ENCODE data around the gene TRAIP.
A peak's percentile ranks its signal among the peaks of the same experiment; 100 is the strongest.
"Not testable (repeated sequence)": the region's sequence is repeated elsewhere in the genome, so short reads cannot be mapped to it uniquely, and the experiment has no call there.

TRAIP gene

GRCh38 chr3:49856181-49857005 is at the start of gene TRAIP:
TRAIP (minus strand) TSS chr3:49856564; CDS start chr3:49856453, 111 bp downstream.
- DNase-seq (ENCODE audit: low read depth, low spot score): peak; percentile 57

GRCh38 chr3:49904448-49904847 is 48.1 kb upstream of the TRAIP start:
- not testable (repeated sequence) for DNase-seq (ENCODE audit: low read depth, low spot score)

DNA sequence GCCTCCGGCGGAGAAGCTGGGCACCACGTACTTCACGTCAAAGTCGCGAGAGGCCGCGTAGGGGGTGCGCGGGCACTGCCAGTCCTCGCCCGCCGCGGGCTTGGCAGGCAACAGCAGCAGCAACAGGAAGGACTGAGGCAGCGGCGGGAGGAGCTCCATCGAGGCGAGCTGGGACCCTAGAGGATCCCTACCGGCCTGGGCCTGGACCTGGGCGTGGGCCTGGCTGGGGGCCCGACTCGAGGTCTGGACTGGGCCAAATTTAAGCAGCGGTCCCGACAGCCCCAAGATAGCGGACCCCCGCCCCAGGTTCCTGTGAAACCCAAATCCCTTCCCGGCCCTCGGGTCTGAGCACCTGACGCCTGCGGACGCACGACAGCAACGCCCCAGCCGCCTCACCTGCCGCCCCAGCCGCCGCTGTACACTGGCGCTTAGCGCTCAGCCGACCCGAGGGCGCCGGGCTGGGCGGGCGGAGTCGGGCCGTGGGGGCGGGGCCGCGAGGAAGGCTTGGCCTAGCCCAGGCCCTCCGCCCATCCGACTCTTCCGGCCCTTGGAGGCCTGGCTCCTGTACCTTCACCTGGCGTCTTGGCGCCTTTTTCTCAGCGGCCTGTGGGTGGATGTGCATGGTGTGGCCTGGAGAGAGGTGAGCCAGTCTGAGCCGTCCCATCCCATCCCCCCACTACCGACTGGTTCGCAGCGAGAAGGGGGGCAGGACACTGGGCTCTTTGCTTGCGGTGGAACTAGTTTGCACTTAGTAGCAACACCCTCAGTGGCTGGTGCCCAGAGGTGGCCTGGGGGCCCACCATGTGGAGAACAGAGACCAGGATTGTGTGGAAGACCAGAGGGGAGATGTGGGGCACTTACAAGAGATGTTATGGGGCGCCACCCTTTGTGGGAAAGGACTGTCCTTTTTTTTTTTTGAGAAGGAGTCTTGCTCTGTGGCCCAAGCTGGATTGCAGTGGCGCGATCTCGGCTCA is 47.4 kb upstream of the TRAIP start, which contains the start of gene MST1R:
Gene MST1R (minus strand): TSS at position 423 of the 974 bp plus-strand sequence. CDS start 264 bp downstream, at position 159.
- no peak for DNase-seq (ENCODE audit: low read depth, low spot score)

GRCh38 chr3:49902511-49903345 is 46.4 kb upstream of the TRAIP start:
- DNase-seq (ENCODE audit: low read depth, low spot score): no peak

DNA sequence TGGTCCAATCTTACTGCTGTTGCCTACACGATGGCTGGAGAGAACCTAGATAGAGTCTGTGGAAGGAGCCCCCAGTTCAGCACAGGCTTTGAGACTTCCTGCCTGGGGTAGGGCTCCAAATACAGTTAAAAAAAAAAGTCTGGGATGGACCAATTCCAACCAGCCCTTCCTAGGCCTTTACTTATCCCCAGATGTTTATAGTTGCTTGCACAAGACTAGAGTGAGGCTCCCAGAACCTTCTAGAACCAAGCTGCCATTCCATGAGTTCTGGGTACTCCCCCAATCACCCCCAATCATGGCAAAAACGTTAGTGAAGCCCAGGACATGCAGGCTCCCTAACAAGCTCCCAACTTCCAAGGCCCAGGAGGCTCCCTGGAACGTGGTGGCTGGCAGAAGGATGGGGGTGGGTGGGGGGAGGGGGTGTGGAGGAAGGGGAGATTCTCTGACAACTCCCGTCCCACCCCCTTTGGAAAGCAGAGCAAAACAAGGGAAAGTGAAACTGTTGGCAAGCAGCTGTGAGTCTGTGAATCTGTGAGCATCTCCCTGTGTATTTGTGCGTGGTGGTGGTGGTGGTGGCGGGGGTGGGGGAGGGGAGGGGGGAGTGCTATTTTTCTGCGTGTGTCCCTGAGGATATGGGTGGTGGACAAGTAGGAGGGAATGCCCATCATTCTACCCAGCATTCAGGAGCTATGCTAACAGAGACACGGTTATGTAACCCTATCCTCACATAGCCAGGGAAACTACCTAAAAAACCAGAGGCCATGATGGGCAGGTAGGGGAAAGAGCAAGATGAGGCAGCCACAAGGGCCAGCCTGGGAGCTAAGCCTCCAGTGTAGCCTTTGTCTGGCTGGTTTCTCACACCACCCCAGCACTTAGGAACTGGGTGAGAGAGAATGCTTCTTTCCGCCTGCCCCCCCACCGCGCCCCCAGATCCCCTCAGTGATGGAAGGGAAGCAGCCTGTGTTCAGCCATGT is 45.3 kb upstream of the TRAIP start:
- DNase-seq (ENCODE audit: low read depth, low spot score): no peak

- no peak for DNase-seq (ENCODE audit: low read depth, low spot score)
These were observed 44.3 kb upstream of the TRAIP start for GRCh38 chr3:49900491-49901153.

GRCh38 chr3:49899815-49900214 is 43.5 kb upstream of the TRAIP start:
- DNase-seq (ENCODE audit: low read depth, low spot score): no peak

DNA sequence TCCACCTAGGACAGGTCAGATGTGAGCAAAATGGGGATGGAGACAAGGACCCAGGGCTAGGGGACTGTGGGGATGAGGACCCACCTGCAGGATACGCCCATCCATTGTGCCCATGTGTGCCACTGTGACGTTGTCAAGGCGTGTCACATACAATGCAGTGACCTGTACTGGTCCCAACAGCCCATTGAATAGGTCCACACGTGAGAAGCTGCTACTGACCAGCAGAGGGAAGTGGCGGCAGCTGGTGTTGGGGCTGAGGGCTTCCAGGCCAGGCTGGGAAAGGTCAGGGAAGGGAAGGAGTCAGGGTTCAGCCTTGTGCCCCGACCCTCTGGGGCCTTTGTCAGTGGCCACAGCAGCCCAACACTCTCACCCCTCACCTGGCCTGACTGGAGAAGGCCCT is 42.6 kb upstream of the TRAIP start:
- DNase-seq (ENCODE audit: low read depth, low spot score): no peak

DNA sequence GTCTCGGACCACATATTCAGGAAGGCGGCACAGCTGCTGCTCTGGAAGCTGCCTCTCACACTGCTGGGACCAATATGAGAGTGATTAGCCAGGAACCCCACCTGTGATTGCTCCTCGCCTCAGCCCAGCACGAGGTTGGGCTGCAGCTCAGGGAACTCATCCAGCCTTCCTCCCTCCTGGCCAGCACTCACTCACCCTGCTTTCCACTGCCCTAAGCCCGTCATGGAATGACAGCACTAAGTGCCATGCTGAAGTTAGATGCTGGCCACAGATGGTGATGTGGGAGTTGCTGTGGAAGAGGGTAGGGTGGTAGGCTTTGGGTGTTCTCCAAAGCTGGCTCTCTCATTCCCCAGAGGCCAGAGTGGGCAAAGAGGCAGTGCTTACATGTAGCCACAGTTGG is 40.0 kb upstream of the TRAIP start:
- no peak for DNase-seq (ENCODE audit: low read depth, low spot score)

DNA sequence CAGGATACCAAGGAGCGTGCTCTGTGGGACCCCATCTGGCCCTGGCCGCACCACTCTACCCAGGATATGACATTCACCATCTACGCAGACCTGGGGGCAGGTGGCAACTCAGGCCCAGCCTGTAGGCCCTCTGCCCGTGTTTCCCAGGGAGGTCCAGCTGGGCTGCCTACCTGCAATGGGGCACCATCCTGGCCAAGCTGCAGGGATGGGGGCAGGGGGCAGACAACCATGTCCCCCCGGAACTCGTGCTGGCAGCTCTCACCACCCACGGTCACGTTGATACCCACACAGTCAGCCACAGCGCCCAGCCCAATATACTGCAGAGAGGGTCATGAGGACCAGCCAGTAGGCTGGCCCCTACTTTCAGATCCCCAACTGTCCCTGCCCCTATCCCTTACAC is 39.4 kb upstream of the TRAIP start:
- DNase-seq (ENCODE audit: low read depth, low spot score): no peak

- DNase-seq (ENCODE audit: low read depth, low spot score): no peak
These were observed 32.9 kb upstream of the TRAIP start for GRCh38 chr3:49889296-49889695.

DNA sequence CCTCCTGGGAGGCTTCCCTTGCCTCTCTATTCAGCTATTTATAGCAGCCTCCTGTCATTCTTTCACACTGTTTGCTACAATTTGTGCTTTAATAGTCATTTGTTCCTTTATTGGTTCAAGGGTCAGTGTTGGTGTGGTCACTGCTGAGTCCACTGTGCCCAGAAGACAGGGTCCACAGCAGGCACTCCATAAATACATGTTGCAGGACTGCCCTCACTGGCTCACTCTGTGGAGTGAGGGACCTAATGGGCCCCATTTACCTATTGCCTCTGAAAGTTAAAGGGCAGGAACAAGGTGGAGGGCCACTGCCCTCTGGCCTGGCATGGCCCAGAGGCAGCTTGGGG is 30.5 kb upstream of the TRAIP start:
- no peak for DNase-seq (ENCODE audit: low read depth, low spot score)

DNA sequence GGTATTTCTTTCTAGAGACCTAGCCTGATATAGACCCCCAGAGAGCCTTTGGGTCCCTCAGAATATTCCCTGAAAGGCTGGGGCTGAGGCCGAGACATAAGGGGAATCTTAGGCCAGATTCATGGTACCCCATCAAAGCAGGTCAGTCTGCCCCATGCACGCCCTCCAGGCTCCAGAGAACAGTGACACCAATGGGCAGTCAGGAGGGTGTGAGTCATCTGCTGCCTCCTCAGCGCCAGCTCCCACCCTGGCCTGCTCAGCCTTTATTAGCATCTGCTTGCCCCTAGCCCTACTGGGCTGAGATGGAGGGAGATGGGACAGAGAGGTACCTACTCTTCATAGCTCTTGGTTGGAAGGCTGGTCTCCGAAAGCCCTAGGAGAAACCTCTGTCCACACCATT is 27.6 kb upstream of the TRAIP start:
- DNase-seq (ENCODE audit: low read depth, low spot score): no peak

DNA sequence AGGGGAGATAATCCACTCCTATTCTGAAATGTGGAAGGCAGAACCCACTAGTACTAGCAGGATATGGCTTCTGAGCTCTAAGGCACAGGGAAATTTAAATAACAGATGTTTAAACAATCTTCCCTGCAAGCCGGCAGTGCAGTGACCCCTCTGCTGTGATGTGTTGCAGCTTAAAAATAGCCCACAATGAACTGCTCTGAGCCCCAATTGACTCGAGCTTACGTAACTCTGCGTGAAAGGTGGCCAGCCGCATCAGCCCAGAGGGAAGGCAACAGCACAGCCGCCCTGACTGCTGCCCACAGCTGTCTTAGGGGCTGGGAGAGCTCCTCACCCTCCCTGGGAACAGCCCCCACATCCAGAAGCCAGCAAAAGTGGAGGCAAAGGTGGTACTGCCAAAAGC is 25.8 kb upstream of the TRAIP start:
- no peak for DNase-seq (ENCODE audit: low read depth, low spot score)

DNA sequence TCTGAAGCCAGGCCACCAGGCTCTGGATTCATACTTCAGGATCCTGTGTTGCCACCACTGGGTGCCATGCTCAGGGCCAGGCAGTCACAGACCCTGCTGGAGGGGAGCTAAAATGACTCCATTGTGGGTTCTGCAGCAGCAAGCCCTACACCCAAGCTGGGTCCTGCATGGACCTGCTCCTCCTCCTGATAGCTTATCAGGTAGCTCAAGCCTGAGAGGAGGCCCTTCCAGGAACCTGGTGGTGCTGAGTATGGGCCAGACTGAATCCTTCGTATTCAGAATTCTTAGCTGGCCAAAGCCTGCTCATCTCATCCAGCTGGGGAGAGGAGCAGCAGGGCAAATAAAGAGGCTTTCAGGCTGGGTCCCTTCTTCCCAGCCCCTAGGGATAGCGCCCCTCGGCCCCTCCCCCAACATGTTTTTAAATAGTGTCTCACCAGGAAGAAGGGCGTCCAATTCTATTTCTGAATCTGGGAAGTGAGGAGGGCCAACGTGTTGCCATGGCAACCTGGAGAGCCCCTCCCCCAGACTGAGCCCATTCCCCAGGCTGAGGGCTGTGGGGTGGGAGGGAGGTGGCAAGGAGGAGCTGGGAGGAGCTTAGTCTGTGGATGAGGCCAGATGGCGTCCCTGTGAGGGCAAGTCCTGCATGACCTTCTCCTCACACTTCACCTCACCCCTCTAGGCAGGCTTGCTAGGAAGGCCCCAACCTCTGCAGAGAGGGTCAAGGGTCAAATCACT is 24.4 kb upstream of the TRAIP start:
- no peak for DNase-seq (ENCODE audit: low read depth, low spot score)

DNA sequence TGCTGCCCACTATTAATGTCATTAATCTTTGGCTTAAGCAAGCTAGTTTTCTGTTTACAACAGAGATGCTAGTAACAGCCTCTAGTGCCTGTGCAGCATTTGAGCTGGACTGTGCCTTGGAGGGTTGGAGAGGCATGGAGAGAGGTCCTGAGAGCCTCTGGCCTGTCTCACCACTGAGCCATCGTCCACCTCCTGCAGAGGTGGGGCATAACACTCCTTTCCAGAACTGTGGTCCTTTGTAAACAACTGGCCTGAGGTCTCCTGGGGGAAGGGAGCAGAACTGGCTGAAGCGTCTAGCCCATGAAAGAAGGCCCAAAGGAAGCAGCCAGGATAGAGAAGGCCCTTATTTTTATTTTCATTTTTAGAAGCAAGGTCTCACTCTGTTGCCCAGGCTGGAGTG is 23.4 kb upstream of the TRAIP start:
- DNase-seq (ENCODE audit: low read depth, low spot score): no peak

GRCh38 chr3:49878686-49879085 is 22.3 kb upstream of the TRAIP start:
- DNase-seq (ENCODE audit: low read depth, low spot score): no peak

DNA sequence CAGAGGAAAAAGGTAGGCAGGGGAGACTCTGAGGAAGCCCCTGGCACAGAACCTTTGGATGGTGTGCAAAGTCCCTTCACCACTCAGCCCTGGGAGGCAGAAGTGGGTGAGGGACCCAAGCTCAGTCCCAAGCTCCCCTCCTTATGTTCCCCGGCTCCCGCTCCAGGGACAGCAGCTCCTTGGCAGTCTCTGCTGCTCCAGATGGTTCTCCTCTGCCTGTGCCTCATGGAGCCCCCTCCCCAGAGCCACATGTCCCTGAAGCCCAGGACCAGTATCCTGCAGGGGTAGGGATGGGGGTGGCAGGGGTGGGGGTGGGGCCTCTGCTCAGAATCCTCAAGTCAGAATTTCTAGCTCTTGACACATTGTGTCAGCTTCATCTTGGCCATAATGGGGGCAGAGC is 21.4 kb upstream of the TRAIP start:
- no peak for DNase-seq (ENCODE audit: low read depth, low spot score)

- no peak for DNase-seq (ENCODE audit: low read depth, low spot score)
These were observed 20.2 kb upstream of the TRAIP start for GRCh38 chr3:49876567-49876966.

Data from brain pericyte (primary cell).